HG03342 (cell line): ENCODE measurements around the gene THOC5.
"Not testable (repeated sequence)": the region's sequence is repeated elsewhere in the genome, so short reads cannot be mapped to it uniquely, and the experiment has no call there.

Source experiments
- ATAC-seq: cut with Tn5 transposase; IDR thresholded peaks from one replicate; pipeline ENCODE4 v1.9.1; 2021; ENCODE audit warnings: mild to moderate bottlenecking, moderate library complexity; ENCODE audit not compliant: unreplicated experiment

THOC5 gene

DNA sequence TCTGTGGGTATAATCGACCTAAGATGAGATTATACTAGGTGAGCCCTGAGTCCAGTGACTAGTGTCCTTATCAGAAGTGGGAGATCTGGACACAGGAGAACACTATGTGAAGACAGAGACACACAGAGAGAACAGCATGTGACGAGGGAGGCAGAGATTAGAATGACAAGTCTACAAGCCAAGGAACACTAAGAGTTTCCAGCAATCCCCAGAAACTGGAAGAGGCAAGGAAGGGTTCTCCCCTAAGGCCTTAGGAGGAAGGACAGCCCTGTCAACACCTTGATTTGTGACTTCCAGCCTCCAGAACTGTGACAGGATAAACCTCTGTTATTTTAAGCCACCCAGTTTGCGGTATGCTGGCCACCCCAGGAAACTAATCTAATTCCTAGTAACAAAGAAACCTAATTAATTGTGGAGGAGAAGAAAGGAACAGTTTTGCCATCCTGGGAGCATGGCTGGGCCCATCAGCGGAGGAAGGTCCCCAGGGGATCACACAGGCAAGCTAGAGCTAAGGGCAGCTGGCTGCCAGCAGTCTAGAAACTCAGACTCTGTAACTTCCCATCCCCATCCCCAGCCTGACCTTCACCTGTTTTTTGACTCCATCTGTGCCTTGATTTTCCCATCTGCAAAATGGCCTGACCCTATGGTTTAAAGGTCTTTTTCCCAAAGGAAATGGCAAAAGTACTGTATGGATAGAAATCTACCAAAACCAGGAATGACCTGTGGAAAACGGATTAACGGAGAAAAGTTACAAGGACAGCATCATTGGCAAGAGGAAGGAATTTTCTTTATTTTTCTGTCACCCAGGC is 10.3 kb upstream of the THOC5 start:
- ATAC-seq: no peak

DNA sequence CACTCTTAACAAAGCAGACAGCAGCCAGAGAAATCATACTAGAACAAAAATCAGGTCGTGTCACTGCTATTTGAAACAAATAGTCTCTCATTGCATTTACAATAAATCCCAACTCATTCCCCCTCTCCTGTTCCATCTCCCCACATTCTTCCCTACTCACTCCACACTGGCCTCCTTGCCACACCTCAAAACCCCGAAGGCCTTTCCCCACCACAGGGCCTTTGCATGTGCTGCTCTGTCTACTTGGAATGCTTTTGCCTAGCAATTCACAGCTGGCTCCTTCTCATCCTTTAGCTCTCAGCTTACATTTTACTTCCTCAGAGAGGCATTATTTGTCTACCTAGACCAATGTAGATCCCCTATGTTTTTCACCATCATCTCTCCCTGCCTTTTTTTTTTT is 6.3 kb upstream of the THOC5 start:
- ATAC-seq: no peak

GRCh38 chr22:29559030-29559429 is 5.5 kb upstream of the THOC5 start:
- ATAC-seq: no peak

DNA sequence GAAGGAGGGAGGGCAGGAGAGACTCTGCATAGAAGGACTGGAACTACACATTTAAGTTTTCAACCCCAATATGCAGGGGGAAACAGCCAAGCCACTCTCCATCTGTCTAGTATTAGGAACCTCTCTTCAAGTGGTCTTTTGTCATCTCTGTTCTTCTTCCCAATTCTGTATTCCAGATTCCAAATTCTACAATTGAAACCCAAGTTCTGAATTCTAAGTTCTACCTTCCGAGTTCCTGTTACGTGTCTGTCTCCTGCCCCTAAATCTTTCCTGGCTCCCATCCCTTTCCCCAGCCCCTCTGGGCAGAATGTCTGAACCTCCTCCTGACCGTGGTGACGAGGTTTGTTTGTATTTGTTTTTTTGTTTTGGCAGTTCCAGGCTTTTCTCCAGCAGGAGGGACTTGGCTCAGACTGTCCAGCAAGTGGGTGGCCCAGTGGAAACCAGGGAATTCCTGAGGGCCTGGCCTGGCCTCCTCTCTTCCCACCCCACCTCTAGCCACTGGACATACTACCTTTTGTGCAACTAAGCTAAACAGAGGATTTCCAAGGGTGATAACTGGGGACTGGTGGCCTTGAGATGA is 1.6 kb upstream of the THOC5 start:
- no peak for ATAC-seq

DNA sequence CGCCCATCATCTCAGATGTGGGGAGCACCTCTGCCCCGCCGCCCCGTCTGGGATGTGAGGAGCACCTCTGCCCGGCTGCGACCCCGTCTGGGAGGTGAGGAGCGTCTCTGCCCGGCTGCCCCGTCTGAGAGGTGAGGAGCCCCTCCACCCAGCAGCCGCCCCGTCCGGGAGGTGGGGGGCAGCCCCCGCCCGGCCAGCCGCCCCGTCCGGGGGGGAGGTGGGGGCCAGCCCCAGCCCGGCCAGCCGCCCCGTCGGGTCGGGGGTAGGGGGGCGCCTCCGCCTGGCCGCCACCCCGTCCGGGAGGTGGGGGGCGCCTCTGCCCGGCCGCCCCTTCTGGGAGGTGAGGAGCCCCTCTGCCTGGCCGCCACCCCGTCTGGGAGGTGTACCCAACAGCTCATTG is 1.2 kb downstream of the THOC5 start:
- ATAC-seq: not testable (repeated sequence)

DNA sequence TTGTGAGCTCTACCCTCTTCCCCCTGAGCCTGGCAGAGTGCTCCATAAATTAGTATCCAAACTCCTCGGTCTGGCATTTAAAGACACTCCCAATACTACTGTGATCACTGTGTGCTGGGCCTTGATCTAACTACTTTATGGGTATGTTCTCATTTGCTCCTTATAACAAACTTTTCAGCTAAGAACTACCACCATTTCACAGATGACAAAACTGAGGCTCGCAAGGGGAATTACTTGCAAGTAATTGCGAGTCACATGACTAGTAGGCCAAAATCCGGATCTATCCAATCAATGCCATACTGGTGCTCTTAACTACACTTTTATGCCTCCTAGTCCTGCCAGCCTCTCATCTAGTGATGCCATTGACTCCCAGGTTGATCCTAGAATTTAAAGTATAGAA is 3.6 kb downstream of the THOC5 start:
- no peak for ATAC-seq

- ATAC-seq: not testable (repeated sequence)
Measured at GRCh38 chr22:29545045-29545444, 8.5 kb downstream of the THOC5 start.

- ATAC-seq: no peak
Measured at GRCh38 chr22:29541845-29542244, 11.7 kb downstream of the THOC5 start.

DNA sequence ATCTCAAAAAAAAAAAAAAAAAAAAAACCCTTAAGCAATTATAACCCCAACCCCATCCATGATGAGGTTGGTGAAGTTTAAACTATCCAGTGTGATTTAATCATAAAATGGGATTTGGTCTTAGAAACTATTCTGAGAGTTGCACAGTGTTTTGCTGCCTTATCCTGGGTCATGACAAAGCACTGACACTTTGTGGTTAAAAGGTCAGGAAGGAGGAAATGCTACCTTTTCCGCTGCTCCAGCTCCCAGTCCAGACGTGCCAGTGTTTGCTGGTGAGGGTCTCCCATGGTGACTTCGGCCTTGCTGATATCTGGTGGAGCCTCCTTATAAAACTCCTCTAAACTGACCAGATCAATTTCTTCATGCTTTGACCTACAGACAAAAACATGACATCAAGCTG is 14.5 kb downstream of the THOC5 start:
- no peak for ATAC-seq

GRCh38 chr22:29536411-29536810 is 17.1 kb downstream of the THOC5 start:
- ATAC-seq: no peak

GRCh38 chr22:29531419-29531818 is 22.1 kb downstream of the THOC5 start:
- no peak for ATAC-seq

DNA sequence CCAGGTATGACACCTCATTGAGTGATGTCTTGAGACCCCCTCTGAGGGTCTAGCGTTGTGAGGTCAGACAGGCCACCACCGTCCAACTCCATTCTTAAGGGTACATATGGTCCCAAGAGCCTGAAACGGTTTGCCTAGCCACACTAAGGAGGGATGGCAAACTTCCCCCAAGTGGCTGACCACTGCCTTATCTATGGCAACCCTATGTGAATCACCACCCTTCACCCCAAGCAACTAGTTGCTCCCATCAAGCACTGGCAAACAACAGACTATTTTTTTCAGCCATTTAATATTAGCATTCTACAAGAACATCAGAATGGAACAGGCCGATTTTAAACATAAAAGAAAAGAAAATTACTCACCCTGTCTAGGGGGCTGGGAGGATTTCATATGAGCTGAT is 22.8 kb downstream of the THOC5 start:
- no peak for ATAC-seq

DNA sequence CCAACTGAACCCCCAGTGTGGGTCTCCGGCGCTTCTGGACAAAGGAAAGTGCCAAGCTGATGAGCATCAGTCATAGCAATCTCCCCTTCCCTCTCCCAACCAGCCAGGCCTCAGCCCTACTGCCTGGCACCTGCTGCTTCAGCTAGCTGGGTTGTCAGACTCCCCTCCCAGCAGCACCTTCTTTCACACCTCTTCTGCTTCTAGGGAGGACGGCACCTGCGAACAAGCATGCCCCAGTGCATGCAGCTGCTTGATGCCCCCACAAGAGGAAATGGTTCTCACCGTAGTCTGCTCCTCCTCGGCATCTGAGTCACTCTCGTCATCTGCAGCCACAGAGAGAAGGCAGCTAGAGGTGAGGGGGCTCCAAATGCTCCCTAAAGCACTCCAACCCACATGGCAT is 25.4 kb downstream of the THOC5 start:
- no peak for ATAC-seq

DNA sequence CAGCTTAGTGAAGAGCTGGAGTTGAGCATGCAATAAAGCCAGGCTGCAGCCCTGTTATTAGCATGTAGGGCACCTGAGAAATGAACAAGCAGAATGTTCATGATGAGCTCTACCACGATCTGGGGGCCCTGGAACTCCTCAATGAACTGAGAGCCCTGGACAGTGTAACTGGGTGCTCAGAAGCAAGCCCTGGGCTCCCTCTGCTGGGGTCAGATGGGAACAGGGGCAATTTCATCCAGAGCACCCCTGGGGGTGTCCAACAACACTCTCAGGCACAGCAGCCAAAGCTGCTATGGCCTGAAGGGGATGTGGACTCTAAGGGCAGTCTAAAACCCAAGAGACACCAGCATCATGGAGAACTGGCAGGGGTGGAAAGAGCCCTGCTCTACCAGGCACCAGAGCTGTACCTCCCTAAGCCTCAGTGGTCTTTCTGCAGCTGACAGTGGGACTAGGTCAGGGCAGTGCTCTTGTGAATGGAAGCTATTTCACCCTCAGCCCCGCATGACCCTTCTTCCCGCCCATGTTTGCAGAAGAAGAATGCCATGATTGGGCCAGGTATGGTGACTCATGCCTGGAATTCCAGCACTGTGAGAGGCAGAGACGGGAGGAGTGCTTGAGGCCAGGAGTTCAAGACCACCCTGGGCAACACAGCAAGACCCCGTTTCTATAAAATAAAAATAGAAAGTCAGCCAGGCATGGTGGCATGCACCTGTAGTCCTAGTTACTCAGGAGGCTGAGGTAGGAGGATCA is 28.9 kb downstream of the THOC5 start:
- ATAC-seq: no peak

GRCh38 chr22:29523761-29524160 is 29.8 kb downstream of the THOC5 start:
- no peak for ATAC-seq

DNA sequence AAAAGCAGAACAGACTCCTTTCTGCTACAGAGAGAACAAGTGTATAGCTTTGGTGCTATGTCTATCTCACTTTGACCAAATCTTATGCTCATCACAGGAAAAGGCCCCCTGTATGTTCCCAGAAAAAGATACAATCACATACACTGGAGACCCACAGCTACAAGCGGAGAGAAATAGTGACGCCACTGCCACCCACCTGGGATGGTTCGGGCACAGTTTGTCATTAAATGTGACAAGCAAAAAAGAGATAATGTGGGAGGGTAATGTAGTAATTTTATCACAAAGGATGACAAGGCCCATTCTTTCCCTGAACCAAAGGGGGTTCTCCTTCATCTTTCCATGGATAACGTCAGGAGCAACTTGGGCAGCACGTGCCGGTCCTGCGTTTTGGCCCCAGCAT is 32.0 kb downstream of the THOC5 start:
- ATAC-seq: no peak

DNA sequence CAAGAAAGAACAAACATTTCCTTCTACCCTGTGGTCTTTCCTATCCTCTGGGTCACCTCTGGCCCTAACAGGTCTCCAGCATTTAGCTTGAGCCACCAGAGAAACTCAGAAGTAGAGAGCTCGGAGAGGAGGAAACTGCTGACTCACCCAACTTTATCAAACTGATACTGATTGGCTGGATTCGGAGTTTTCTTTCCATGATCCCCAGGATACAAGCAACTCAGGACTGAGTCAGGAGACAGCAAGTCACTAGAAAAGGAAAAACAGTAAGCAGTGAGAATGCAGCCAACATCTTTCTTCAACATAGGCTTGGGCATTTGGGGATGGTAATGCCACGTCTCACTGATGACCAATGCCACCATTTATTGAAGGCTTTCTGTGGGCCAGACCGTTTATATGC is 32.7 kb downstream of the THOC5 start:
- no peak for ATAC-seq

GRCh38 chr22:29519996-29520395 is 33.6 kb downstream of the THOC5 start:
- no peak for ATAC-seq

DNA sequence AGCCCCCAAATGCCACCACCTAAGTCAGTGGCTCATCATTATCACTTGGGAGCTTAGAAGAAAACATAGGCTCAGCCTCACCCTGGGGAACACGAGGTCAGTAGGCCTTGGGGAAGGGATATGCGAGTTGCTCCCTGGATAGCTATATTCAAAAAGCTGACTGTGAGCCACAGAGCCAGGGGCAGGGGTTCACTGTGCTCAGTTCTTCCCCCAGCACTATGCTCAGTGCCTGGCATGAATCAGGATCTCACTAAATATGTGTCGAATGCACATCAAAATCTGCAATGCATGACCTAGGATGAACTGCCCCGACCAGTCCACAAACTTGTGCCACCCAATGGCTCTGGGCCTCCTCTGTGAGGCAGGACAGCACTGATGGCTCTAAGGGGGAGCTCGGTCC is 35.1 kb downstream of the THOC5 start:
- ATAC-seq: no peak

DNA sequence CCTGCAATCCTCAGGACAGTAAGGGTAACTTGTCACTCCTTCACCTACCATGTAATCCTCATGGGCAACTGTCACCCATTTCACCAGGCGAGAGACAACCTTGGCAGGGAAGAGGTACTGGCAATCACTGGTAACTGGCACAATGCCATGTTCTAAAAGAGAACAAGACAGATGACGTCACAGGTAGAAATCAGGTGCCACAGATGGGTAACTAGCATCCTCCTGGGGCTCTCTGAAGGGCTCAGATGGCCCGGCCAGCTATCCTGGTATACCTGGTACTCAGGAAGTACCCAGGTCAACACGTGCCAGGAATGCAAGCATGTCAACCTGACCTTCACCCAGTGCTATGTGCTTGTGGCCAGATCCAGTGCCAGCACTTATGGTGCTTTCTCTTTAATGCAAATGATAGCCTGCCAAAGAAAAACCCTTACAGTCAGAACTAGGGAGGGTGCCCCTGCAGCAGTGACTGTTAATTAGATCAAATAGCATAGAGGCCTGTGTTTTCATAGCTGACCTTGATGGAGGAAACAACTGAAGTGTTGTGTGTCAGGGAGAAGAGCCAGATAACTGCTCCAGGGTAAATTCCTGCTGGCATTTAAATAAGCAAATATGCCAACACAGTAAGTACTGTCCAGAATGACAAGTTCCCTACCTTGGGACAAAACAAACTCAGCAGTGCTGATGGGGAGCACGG is 36.2 kb downstream of the THOC5 start:
- ATAC-seq: no peak

DNA sequence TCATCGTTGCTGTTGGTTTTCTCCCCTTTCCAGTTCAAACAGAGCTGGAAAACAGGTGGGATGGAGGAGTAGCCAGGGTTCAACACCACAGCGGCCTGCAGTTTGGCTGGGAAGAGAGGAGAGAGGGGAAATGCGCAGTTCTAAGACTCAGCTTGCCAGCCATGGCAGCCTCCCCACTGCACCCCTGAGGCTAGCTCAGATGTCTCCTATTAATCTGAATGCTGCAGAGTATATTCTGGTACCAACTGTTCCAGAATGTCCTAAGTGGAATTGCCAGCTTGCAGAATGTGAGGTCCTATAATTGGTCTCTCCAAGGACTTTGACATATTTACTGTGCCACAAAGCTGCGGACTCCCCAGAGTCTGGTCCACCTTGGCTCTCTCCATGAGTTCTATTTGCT is 41.5 kb downstream of the THOC5 start:
- no peak for ATAC-seq
